HCT116 (cell line): ENCODE data around the gene HDAC10. TPM values are rescaled to one million over a fixed set of nuclear protein-coding genes. Genes with fewer than 3 reads are reported as not detected.

Experiments used
- ATAC-seq: fragments of 200-7000 bp; cut with Tn5 transposase; 2 replicates; pipeline ENCODE4 v1.9.1; 2020; ENCODE audit warnings: mild to moderate bottlenecking, moderate library complexity
- BruUV-seq: library from RNA; stranded (reverse); fragments of 400-500 nt; replicated peaks from 2 replicates; lab custom pipeline; 2021; lab: Mats Ljungman, UMichigan
- CTCF ChIA-PET: fragments of 300-600 bp; sonication (Branson Sonifier 250); formaldehyde crosslinking; loops from one replicate; lab custom pipeline; 2021; ENCODE audit warnings: antibody characterized with exemption; lab: Charles Lee
- POLR2A ChIA-PET: fragments of 300-600, 350-600 bp; sonication (Branson Sonifier 250); formaldehyde crosslinking; loops from one replicate; lab custom pipeline; 2021; ENCODE audit warnings: antibody characterized with exemption; lab: Charles Lee
- RAD21 ChIA-PET, 2 experiments: fragments of 300-600 bp; sonication (Branson Sonifier 250); formaldehyde crosslinking; loops; one replicate each; lab custom pipeline; 2023; ENCODE audit warnings: low total read pairs in 2 of 2; ENCODE audit not compliant: uncharacterized antibody in 2 of 2, unreplicated experiment in 2 of 2, low non-redundant PET in 1 of 2; lab: Charles Lee
- DNase-seq: peaks from one replicate; pipeline ENCODE4 v3.0.0-alpha.2; 2010; ENCODE audit warnings: low read depth, low spot score
- H2AFZ ChIP-seq: fragments of 200-600 bp; shearing (Covaris generic), sonication (generic); 2 replicates; pipeline ENCODE4 v1.6.1; 2017; ENCODE audit warnings: low read depth, mixed run types, mixed read lengths, antibody characterized with exemption, low read length; ENCODE audit not compliant: poor library complexity, severe bottlenecking
- H3K27ac ChIP-seq: 2 replicates; pipeline ENCODE4 v1.5.1; 2012; ENCODE audit warnings: low read depth, low read length
- H3K27me3 ChIP-seq: fragments of 200-600 bp; sonication (generic); 2 replicates; pipeline ENCODE4 v1.6.1; 2016; ENCODE audit warnings: mixed run types, low read length, mixed read lengths; ENCODE audit not compliant: insufficient read depth
- H3K36me3 ChIP-seq, 2 experiments: fragments of 200-500 bp in 1 of 2; fragments of 200-600 bp in 1 of 2; sonication (Bioruptor generic) in 1 of 2; sonication (generic) in 1 of 2; 2 replicates each; pipeline versions ENCODE4 v1.5.1 to v1.6.1; 2014 to 2016; ENCODE audit warnings: low read length in 2 of 2, inconsistent platforms in 1 of 2, mixed read lengths in 1 of 2, mixed run types in 1 of 2; ENCODE audit not compliant: insufficient read depth in 2 of 2, control insufficient read depth in 1 of 2
- H3K4me1 ChIP-seq, 2 experiments: fragments of 200-600 bp in 1 of 2; sonication (generic) in 1 of 2; 2 replicates each; pipeline versions ENCODE4 v1.5.1 to v1.6.1; 2012 to 2017; ENCODE audit warnings: low read length in 2 of 2, inconsistent platforms in 1 of 2, mild to moderate bottlenecking in 1 of 2, mixed read lengths in 1 of 2, mixed run types in 1 of 2, moderate library complexity in 1 of 2; ENCODE audit not compliant: insufficient read depth in 2 of 2, control insufficient read depth in 1 of 2
- H3K4me2 ChIP-seq: fragments of 200-600 bp; sonication (generic); 2 replicates; pipeline ENCODE4 v1.6.1; 2017; ENCODE audit warnings: mixed run types, low read length, mixed read lengths
- H3K4me3 ChIP-seq, 2 experiments: fragments of 200-600 bp in 1 of 2; sonication (generic) in 1 of 2; replicated peaks in 1 of 2; 2 replicates each; pipeline ENCODE4 v1.5.1; 2011 to 2016; ENCODE audit warnings: low read length in 2 of 2, control low read depth in 1 of 2, low read depth in 1 of 2, mild to moderate bottlenecking in 1 of 2, mixed read lengths in 1 of 2, mixed run types in 1 of 2
- H3K79me2 ChIP-seq: fragments of 200-600 bp; sonication (generic); 2 replicates; pipeline ENCODE4 v1.6.1; 2017; ENCODE audit warnings: mild to moderate bottlenecking, mixed run types, low read length, moderate library complexity, mixed read lengths; ENCODE audit not compliant: insufficient read depth
- H3K9ac ChIP-seq: fragments of 200-600 bp; sonication (generic); 2 replicates; pipeline ENCODE4 v1.6.1; 2016; ENCODE audit warnings: low read length, mixed read lengths
- H3K9me2 ChIP-seq: fragments of 200-600 bp; sonication (generic), shearing (Covaris generic); 2 replicates; pipeline ENCODE4 v1.6.1; 2017; ENCODE audit warnings: mixed run types, mild to moderate bottlenecking, moderate library complexity; ENCODE audit not compliant: insufficient read depth
- H3K9me3 ChIP-seq, 2 experiments: fragments of 200-500 bp in 1 of 2; fragments of 200-600 bp in 1 of 2; sonication (Bioruptor generic) in 1 of 2; sonication (generic) in 1 of 2; 2 replicates each; pipeline ENCODE4 v1.6.1; 2014 to 2017; ENCODE audit warnings: low read length in 2 of 2, mixed read lengths in 2 of 2, inconsistent platforms in 1 of 2, low read depth in 1 of 2, mild to moderate bottlenecking in 1 of 2, mixed run types in 1 of 2, moderate library complexity in 1 of 2; ENCODE audit not compliant: control insufficient read depth in 1 of 2, insufficient read depth in 1 of 2
- H4K20me1 ChIP-seq: fragments of 200-600 bp; sonication (generic), shearing (Covaris generic); 2 replicates; pipeline ENCODE4 v1.6.1; 2017; ENCODE audit warnings: mixed run types, mild to moderate bottlenecking, moderate library complexity; ENCODE audit not compliant: insufficient read depth
- CBX3 ChIP-seq: IDR thresholded peaks from 2 replicates; pipeline ENCODE4 v1.6.1; 2012; ENCODE audit warnings: low read depth
- CEBPB ChIP-seq: IDR thresholded peaks from 2 replicates; pipeline ENCODE4 v1.6.1; 2012; ENCODE audit warnings: low read depth
- EGR1 ChIP-seq: IDR thresholded peaks from 2 replicates; pipeline ENCODE4 v1.6.1; 2012; ENCODE audit warnings: low read depth
- ELF1 ChIP-seq: IDR thresholded peaks from 2 replicates; pipeline ENCODE4 v1.6.1; 2012; ENCODE audit warnings: low read depth, borderline replicate concordance
- EZH2 ChIP-seq: fragments of 200-600 bp; sonication (generic); IDR thresholded peaks from 2 replicates; pipeline ENCODE4 v1.6.1; 2017; ENCODE audit warnings: antibody characterized with exemption, mixed run types
- EZH2phosphoT487 ChIP-seq: fragments of 200-600 bp; IDR thresholded peaks from 2 replicates; pipeline ENCODE4 v1.6.1; 2018; ENCODE audit warnings: antibody characterized with exemption, borderline replicate concordance
- JUND ChIP-seq: IDR thresholded peaks from 2 replicates; pipeline ENCODE4 v1.6.1; 2012
- RAD21 ChIP-seq: IDR thresholded peaks from 2 replicates; pipeline ENCODE4 v1.6.1; 2012; ENCODE audit warnings: low read depth, mild to moderate bottlenecking
- SIN3A ChIP-seq: IDR thresholded peaks from 2 replicates; pipeline ENCODE4 v1.6.1; 2012; ENCODE audit warnings: low read depth
- SRF ChIP-seq: IDR thresholded peaks from 2 replicates; pipeline ENCODE4 v1.6.1; 2012; ENCODE audit warnings: low read depth
- TCF7L2 ChIP-seq: IDR thresholded peaks from 2 replicates; pipeline ENCODE4 v1.7.0; 2011; ENCODE audit warnings: borderline replicate concordance, inconsistent platforms; ENCODE audit not compliant: insufficient read depth, insufficient read length; ENCODE audit errors: extremely low read depth
- YY1 ChIP-seq: IDR thresholded peaks from 2 replicates; pipeline ENCODE4 v1.6.1; 2011; ENCODE audit warnings: low read length, low read depth, moderate library complexity, mild to moderate bottlenecking; ENCODE audit not compliant: insufficient replicate concordance; ENCODE audit errors: extremely low read depth
- ZFX ChIP-seq: fragments of 450-650 bp; IDR thresholded peaks from 2 replicates; pipeline ENCODE4 v1.6.1; 2017
- intact Hi-C: fragments of 100-400 bp; cut with micrococcal nuclease; formaldehyde crosslinking; loops from 2 replicates; pipeline ENCODE4 v1.10.0; 2022
- total RNA-seq: library from RNA; stranded (reverse); gene quantifications from one replicate; pipeline ENCODE4 v1.2.1, GENCODE V29; 2021; ENCODE audit not compliant: unreplicated experiment
- TF ChIP-seq, protein P1 (sequence below), 3 experiments: fragments of 200-600 bp in 1 of 3; sonication (generic) in 1 of 3; IDR thresholded peaks in 2 of 3; conservative IDR thresholded peaks in 1 of 3; 2 replicates each; pipeline ENCODE4 v1.5.1; 2012 to 2017; ENCODE audit warnings: low read depth in 2 of 3, low read length in 2 of 3, antibody characterized with exemption in 1 of 3, borderline replicate concordance in 1 of 3, control low read depth in 1 of 3, mild to moderate bottlenecking in 1 of 3, mixed read lengths in 1 of 3, mixed run types in 1 of 3, moderate library complexity in 1 of 3; ENCODE audit not compliant: insufficient read depth in 1 of 3
- TF ChIP-seq, protein P2 (sequence below): IDR thresholded peaks from 2 replicates; pipeline ENCODE4 v1.6.1; 2012

Gene HDAC10
- total RNA-seq, 1 experiment from 2014 or later, result 67.5 TPM

DNA sequence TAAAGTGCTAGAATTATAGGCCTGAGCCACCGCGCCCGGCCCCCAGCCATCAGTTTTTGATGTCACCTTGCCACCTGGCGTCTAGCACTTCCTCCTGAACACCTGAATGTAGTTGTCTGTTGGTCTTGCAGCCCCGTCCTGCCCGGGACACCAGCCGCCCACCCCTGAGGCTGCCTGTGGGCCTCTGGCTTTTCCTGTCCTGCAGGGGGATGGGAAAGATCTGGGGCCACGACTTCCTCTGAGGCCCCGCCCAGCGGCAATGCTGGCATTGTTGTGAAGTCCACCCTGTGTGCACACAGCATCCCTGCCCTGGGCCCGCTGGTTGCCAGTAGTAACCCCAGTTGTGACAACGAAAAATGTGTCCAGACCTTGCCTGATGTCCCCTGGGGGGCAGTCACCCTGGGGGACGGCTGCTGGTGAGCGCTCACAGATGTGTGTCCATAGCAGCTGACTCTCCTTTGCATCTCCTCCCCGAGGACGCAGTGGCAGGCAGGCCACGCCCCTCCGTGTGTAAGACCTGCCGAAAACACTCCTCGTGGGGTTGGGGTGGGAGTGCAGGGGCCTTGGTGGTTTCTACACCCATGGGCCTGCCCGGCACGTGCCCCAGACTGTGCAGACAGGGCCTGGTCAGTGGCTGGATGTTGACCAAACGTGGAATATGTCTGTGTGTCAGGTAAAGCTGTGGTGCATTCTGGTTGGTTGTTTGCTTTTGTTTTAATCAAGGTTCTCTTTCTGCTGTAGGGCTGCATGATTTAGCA, 43.5 kb downstream of the HDAC10 start:
- Histone ChIP-seq H3K4me2 (no peak overlapping the region), H3K36me3 (peaks cover 6 to 11% of the 10 kb centered on the region in 2 experiments; a peak in 3 of 4 replicates), H3K4me1 (peaks cover 0 to 16% of the 10 kb centered on the region in 2 experiments; a peak in 2 of 4 replicates), H3K9me3 (peaks cover 0 to 8% of the 10 kb centered on the region in 2 experiments; a peak in 1 of 4 replicates), H3K4me3 (no peak overlapping the region), H4K20me1 (no peaks in the 10 kb centered on the region), H3K79me2 (0 out of 2 replicates have a peak, but pooled peaks cover 5% of the 10 kb centered on the region), H3K27me3 (no peaks in the 10 kb centered on the region), H2AFZ (no peak overlapping the region), H3K27ac (no peak overlapping the region), H3K9ac (no peak overlapping the region), H3K9me2 (no peaks in the 10 kb centered on the region)
- ATAC-seq (no peak), DNase-seq (no peak)
- intact Hi-C loops, result loop anchor here (10.0 kb wide), 1 partner anchor 273 kb away; no protein-coding TSS in a partner anchor
- TF ChIP-seq, protein P1, sequence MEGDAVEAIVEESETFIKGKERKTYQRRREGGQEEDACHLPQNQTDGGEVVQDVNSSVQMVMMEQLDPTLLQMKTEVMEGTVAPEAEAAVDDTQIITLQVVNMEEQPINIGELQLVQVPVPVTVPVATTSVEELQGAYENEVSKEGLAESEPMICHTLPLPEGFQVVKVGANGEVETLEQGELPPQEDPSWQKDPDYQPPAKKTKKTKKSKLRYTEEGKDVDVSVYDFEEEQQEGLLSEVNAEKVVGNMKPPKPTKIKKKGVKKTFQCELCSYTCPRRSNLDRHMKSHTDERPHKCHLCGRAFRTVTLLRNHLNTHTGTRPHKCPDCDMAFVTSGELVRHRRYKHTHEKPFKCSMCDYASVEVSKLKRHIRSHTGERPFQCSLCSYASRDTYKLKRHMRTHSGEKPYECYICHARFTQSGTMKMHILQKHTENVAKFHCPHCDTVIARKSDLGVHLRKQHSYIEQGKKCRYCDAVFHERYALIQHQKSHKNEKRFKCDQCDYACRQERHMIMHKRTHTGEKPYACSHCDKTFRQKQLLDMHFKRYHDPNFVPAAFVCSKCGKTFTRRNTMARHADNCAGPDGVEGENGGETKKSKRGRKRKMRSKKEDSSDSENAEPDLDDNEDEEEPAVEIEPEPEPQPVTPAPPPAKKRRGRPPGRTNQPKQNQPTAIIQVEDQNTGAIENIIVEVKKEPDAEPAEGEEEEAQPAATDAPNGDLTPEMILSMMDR (IDR thresholded peaks at IDR 0.05 in 2 of 3, conservative IDR thresholded peaks at IDR 0.05 in 1 of 3; ENCODE audit: borderline replicate concordance in 1 of 3, insufficient read depth in 1 of 3, low read depth in 2 of 3, low read length in 2 of 3), result no peak
- TF ChIP-seq SRF (no peak), SIN3A (no peak), ELF1 (no peak), YY1 (no peak), EZH2phosphoT487 (no peak), CEBPB (no peak), JUND (no peak), EZH2 (no peak), RAD21 (no peak), EGR1 (no peak), CBX3 (no peak), TCF7L2 (no peak), ZFX (no peak)
- TF ChIP-seq, protein P2, sequence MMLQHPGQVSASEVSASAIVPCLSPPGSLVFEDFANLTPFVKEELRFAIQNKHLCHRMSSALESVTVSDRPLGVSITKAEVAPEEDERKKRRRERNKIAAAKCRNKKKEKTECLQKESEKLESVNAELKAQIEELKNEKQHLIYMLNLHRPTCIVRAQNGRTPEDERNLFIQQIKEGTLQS, result no peak
- no TSS peak for BruUV-seq
- CTCF ChIA-PET, result interaction anchor here (1.7 kb wide), 1 partner anchor 59 kb away, joined by 7 read pairs; no protein-coding TSS in a partner anchor
- RAD21 ChIA-PET, result no interaction called here
- POLR2A ChIA-PET, result no interaction called here
